Measurements from ENCODE around the gene LRP3. TPM values are rescaled to one million over a fixed set of nuclear protein-coding genes. Genes with fewer than 3 reads are reported as not detected.

LRP3 gene
- total RNA-seq, 4 donors from 2014 or later, result 31.0 to 66.7 (median 38.5) TPM

GRCh38 chr19:33255781-33256180, 61.7 kb downstream of the LRP3 start:
- no peak for TF ChIP-seq CTCF (IDR thresholded peaks at IDR 0.05)
- no peak for TF ChIP-seq EP300 (IDR thresholded peaks at IDR 0.05)
- TF ChIP-seq POLR2AphosphoS5 (IDR thresholded peaks at IDR 0.05), result no peak
- TF ChIP-seq POLR2A (IDR thresholded peaks at IDR 0.05), result no peak
- Histone ChIP-seq H3K27me3 (peaks cover 43% of the 10 kb centered on the region), H3K4me3 (no peak overlapping the region), H3K36me3 (no peaks in the 10 kb centered on the region), H3K27ac (no peak overlapping the region), H3K4me1 (no peaks in the 10 kb centered on the region), H3K9me3 (peaks cover 0 to 25% (median 0%) of the 10 kb centered on the region in 3 donors)
- no peak for ATAC-seq
- 84 to 100% methylated on average over 1 to 6 of the region's 7 CpGs for WGBS, 2 donors (ENCODE audit: low coverage in 1 of 2)

- H3K9me3 ChIP-seq, result peaks cover 0 to 25% (median 0%) of the 10 kb centered on the region in 3 donors
- no peak overlapping the region for H3K4me3 ChIP-seq
- no peaks in the 10 kb centered on the region for H3K4me1 ChIP-seq
- H3K36me3 ChIP-seq, result no peaks in the 10 kb centered on the region
- WGBS, 2 donors (ENCODE audit: low coverage in 1 of 2), result 54% methylated on average over 4 of the region's 7 CpGs; no CpG with 5 or more reads in 1 of the 2 donors
- no peak overlapping the region for H3K27ac ChIP-seq
- ATAC-seq, result no peak
- TF ChIP-seq POLR2AphosphoS5 (IDR thresholded peaks at IDR 0.05), result no peak
- no peak for TF ChIP-seq EP300 (IDR thresholded peaks at IDR 0.05)
- no peak for TF ChIP-seq CTCF (IDR thresholded peaks at IDR 0.05)
- no peak for TF ChIP-seq POLR2A (IDR thresholded peaks at IDR 0.05)
- H3K27me3 ChIP-seq, result peaks cover 38% of the 10 kb centered on the region
These were observed 62.1 kb downstream of the LRP3 start for GRCh38 chr19:33256261-33256660.

GRCh38 chr19:33257828-33258227, 63.7 kb downstream of the LRP3 start:
- 80 to 100% methylated on average over 1 to 2 of the region's 2 CpGs for WGBS, 2 donors (ENCODE audit: low coverage in 1 of 2)
- ATAC-seq, result no peak

More at GRCh38 chr19:33257828-33258227, 63.7 kb downstream of the LRP3 start:
- TF ChIP-seq POLR2A (IDR thresholded peaks at IDR 0.05) (no peak), POLR2AphosphoS5 (IDR thresholded peaks at IDR 0.05) (no peak), EP300 (IDR thresholded peaks at IDR 0.05) (no peak), CTCF (IDR thresholded peaks at IDR 0.05) (no peak)
- Histone ChIP-seq H3K36me3 (no peaks in the 10 kb centered on the region), H3K4me3 (no peak overlapping the region), H3K9me3 (peaks cover 0 to 25% (median 0%) of the 10 kb centered on the region in 3 donors), H3K27ac (no peak overlapping the region), H3K27me3 (peaks cover 22% of the 10 kb centered on the region), H3K4me1 (no peaks in the 10 kb centered on the region)

Other genes starting within 250 kb of the LRP3 start
- gene CEP89, start 222.4 kb upstream of the LRP3 start, total RNA-seq, result 10 to 100 TPM; 14.8 to 21.9 (median 20.2) TPM
- gene FAAP24, start 222.1 kb upstream of the LRP3 start, total RNA-seq, result 1 to 10 TPM in 2 of 4 donors, under 1 TPM in 2; 0.27 to 2.5 (median 1.2) TPM
- gene RHPN2, start 129.4 kb upstream of the LRP3 start, total RNA-seq, result 1 to 10 TPM; 1.4 to 4.7 (median 2.1) TPM
- 10 to 100 TPM in 1 of 4 donors, 1 to 10 TPM in 3; 6.2 to 10.4 (median 6.8) TPM for gene GPATCH1, start 113.1 kb upstream of the LRP3 start, total RNA-seq
- not detected for gene WDR88, start 62.2 kb upstream of the LRP3 start, total RNA-seq
- not detected for gene SLC7A10, start 31.5 kb downstream of the LRP3 start, total RNA-seq
- gene CEBPA, start 108.2 kb downstream of the LRP3 start, total RNA-seq, result 10 to 100 TPM in 1 of 4 donors, 1 to 10 TPM in 3; 7.0 to 11.3 (median 9.0) TPM
- gene CEBPG, start 179.4 kb downstream of the LRP3 start, total RNA-seq, result 10 to 100 TPM; 23.8 to 34.9 (median 26.2) TPM